Measurements from ENCODE around the gene YARS1. TPM values are rescaled to one million over a fixed set of nuclear protein-coding genes. Genes with fewer than 3 reads are reported as not detected.

YARS1 gene
- total RNA-seq, 1 experiment from 2014 or later, result 180 TPM

DNA sequence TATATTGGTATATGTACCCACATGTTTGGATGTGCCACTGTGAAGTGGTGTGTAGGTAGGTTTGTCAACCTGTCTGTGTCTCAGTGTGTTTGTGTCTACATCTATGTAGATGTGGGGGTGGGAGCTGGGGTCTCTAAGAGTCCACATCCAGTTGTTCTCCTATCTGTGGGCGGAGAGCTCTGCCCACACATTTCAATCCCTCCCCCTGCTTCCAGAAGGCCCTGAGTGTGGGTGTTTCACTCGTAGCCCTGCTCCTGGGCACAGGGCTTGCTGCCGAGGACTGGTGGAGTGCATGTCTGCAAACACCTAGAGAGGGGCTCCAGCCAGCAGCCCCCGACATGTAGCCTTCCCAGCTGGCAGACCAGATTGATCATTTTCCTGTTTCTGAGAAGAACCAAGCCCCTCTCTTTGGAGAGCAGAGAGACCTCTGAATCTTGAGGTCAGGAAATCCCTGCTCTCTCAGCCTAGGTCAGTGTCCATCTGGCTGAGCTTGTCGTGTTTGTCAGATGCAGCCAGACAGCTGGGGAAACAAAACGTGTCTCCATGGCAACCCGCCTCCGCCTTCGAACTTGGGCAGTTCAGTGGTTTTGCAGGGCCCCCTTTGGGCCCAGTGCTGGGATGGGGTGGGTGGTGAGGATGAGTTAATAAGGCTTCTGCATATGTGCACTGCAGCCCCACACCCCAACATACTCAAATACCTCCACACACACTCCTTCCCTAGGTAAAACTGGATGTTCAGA is 83.4 kb downstream of the YARS1 start:
- H3K4me3 ChIP-seq, result no peak overlapping the region
- no peaks in the 10 kb centered on the region for H3K9me2 ChIP-seq (ENCODE audit: insufficient read depth)
- no peaks in the 10 kb centered on the region for H3K9me3 ChIP-seq (ENCODE audit: insufficient read depth, low read depth)
- H3K79me2 ChIP-seq (ENCODE audit: low read depth), result no peaks in the 10 kb centered on the region
- H3K27me3 ChIP-seq (ENCODE audit: insufficient read depth, low read depth), result no peaks in the 10 kb centered on the region
- BruUV-seq (replicated peaks), result no TSS peak
- peaks cover 21% of the 10 kb centered on the region; the same call in 1 of the 2 replicates for H3F3A ChIP-seq (ENCODE audit: insufficient read depth, low read depth)
- no peaks in the 10 kb centered on the region for H4K20me1 ChIP-seq (ENCODE audit: insufficient read depth)
- no peak overlapping the region for H3K27ac ChIP-seq
- POLR2A ChIA-PET (ENCODE audit: unreplicated experiment), result no interaction called here
- DNase-seq, result no peak
- no peak overlapping the region for H2AFZ ChIP-seq
- intact Hi-C loops (cut with micrococcal nuclease; ENCODE audit: unreplicated experiment), result no loop called here
- CTCF ChIA-PET, result interaction anchor here (0.6 kb wide), 3 partner anchors 23 to 1663 kb away, joined by 4 to 8 read pairs (median 7); no protein-coding TSS in a partner anchor
- TF ChIP-seq, protein P1, sequence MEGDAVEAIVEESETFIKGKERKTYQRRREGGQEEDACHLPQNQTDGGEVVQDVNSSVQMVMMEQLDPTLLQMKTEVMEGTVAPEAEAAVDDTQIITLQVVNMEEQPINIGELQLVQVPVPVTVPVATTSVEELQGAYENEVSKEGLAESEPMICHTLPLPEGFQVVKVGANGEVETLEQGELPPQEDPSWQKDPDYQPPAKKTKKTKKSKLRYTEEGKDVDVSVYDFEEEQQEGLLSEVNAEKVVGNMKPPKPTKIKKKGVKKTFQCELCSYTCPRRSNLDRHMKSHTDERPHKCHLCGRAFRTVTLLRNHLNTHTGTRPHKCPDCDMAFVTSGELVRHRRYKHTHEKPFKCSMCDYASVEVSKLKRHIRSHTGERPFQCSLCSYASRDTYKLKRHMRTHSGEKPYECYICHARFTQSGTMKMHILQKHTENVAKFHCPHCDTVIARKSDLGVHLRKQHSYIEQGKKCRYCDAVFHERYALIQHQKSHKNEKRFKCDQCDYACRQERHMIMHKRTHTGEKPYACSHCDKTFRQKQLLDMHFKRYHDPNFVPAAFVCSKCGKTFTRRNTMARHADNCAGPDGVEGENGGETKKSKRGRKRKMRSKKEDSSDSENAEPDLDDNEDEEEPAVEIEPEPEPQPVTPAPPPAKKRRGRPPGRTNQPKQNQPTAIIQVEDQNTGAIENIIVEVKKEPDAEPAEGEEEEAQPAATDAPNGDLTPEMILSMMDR (conservative IDR thresholded peaks at IDR 0.05), result no peak
- no peak for TF ChIP-seq EZH2 (IDR thresholded peaks at IDR 0.05; ENCODE audit: low read depth)
- H3K4me2 ChIP-seq, result no peak overlapping the region
- H3K4me1 ChIP-seq (replicated peaks; ENCODE audit: insufficient read depth), result peaks cover 19% of the 10 kb centered on the region
- H3K36me3 ChIP-seq (ENCODE audit: low read depth), result no peaks in the 10 kb centered on the region

DNA sequence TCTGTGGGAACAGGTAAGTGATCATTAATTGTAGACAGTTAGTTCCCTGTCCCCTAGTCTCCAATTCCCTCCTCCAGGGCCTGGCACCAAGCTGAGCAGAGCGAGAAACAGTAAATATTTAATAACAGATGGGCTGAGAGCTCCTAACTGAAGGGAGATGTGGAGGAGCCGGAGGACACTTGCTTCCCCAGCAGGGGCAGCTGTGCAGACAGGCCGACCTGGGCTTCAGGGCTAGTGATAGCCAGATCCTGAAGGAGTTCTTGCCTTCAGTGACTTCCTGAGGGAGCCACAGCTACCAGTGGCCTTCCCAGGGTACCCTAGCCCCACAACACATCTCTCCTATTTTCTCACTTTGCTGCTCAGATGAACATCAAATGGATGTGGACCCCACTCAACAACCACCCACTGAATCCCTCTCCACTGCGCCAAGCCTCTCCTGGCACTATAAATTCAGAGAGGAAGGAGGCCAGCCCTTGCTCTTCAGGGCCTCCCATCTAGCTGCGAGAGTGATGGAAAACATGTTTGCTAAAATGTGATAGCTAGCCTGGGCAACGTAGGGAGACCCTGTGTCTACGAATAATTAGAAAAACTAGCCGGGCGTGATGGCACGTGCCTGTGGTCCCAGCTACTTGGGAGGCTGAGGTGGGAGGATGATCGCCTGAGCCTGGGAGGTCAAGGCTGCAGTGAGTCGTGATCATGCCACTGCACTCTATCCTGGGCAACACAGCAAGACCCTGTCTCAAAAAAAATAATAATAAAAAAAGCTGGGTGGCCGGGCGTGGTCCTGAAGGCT is 87.7 kb downstream of the YARS1 start:
- intact Hi-C loops (cut with micrococcal nuclease; ENCODE audit: unreplicated experiment), result no loop called here
- Histone ChIP-seq H3K36me3 (ENCODE audit: low read depth) (no peaks in the 10 kb centered on the region), H3K4me1 (replicated peaks; ENCODE audit: insufficient read depth) (peaks cover 19% of the 10 kb centered on the region), H3K4me3 (no peak overlapping the region), H3F3A (ENCODE audit: insufficient read depth, low read depth) (peaks cover 27% of the 10 kb centered on the region; the same call in 1 of the 2 replicates), H3K9me3 (ENCODE audit: insufficient read depth, low read depth) (no peaks in the 10 kb centered on the region), H3K79me2 (ENCODE audit: low read depth) (no peaks in the 10 kb centered on the region), H2AFZ (no peak overlapping the region), H3K27ac (no peak overlapping the region), H4K20me1 (ENCODE audit: insufficient read depth) (no peaks in the 10 kb centered on the region), H3K4me2 (no peak overlapping the region), H3K9me2 (ENCODE audit: insufficient read depth) (no peaks in the 10 kb centered on the region), H3K27me3 (ENCODE audit: insufficient read depth, low read depth) (no peaks in the 10 kb centered on the region)
- CTCF ChIA-PET, result interaction anchor here (0.6 to 0.9 kb wide), 2 partner anchors 17 to 209 kb away, joined by 4 to 7 read pairs; no protein-coding TSS in a partner anchor
- TF ChIP-seq, protein P1 (conservative IDR thresholded peaks at IDR 0.05), result no peak
- TF ChIP-seq EZH2 (IDR thresholded peaks at IDR 0.05; ENCODE audit: low read depth), result no peak
- no TSS peak for BruUV-seq (replicated peaks)
- DNase-seq, result no peak
- POLR2A ChIA-PET (ENCODE audit: unreplicated experiment), result interaction anchor here (0.5 to 1.4 kb wide), 5 partner anchors 13 to 795 kb away, joined by 3 to 7 read pairs (median 7); no protein-coding TSS in a partner anchor

DNA sequence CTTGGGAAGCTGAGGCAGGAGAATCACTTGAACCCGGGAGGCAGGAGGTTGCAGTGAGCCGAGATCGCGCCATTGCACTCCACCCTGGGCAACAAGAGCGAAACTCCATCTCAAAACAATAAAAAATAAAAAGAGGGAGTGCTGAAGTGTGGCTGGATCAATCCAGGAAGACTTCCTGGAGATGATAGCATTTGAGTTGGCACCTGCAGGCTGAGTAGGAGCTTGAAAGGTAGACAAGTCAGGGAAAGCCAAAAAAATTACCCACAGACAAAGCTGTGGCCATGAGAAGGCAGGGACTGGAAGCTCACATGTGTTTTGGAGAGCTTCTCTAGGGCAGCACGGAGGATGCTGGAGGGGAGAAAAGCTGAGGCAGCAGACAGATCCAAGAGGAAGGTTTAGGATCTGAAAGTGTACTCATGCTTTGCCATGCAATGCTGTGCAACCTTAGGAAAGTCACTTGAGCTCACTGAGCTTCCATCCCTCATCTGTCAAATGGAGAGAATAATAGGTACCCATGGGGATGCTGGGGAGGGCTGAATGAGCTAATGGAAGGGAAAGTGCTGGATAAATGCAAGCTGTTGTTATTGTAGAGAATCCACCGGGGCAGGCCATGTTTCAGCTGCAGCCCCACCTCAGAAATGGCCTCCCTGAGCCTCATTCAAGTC is 88.6 kb downstream of the YARS1 start:
- no TSS peak for BruUV-seq (replicated peaks)
- H3K27ac ChIP-seq, result no peak overlapping the region

More for the DNA sequence above, 88.6 kb downstream of the YARS1 start:
- intact Hi-C loops (cut with micrococcal nuclease; ENCODE audit: unreplicated experiment), result no loop called here
- H3K4me3 ChIP-seq, result no peak overlapping the region
- ChIA-PET CTCF (no interaction called here), POLR2A (ENCODE audit: unreplicated experiment) (interaction anchor here (0.5 to 0.7 kb wide), 3 partner anchors 12 to 794 kb away, joined by 3 to 9 read pairs (median 7); no protein-coding TSS in a partner anchor)
- H3K9me2 ChIP-seq (ENCODE audit: insufficient read depth), result no peaks in the 10 kb centered on the region
- no peaks in the 10 kb centered on the region for H3K9me3 ChIP-seq (ENCODE audit: insufficient read depth, low read depth)
- DNase-seq, result no peak
- H3K79me2 ChIP-seq (ENCODE audit: low read depth), result no peaks in the 10 kb centered on the region
- H3K36me3 ChIP-seq (ENCODE audit: low read depth), result no peaks in the 10 kb centered on the region
- H3K27me3 ChIP-seq (ENCODE audit: insufficient read depth, low read depth), result no peaks in the 10 kb centered on the region
- peaks cover 20% of the 10 kb centered on the region for H3K4me1 ChIP-seq (replicated peaks; ENCODE audit: insufficient read depth)
- H4K20me1 ChIP-seq (ENCODE audit: insufficient read depth), result no peaks in the 10 kb centered on the region
- TF ChIP-seq EZH2 (IDR thresholded peaks at IDR 0.05; ENCODE audit: low read depth), result no peak
- TF ChIP-seq, protein P1 (conservative IDR thresholded peaks at IDR 0.05), result no peak
- no peak overlapping the region for H3K4me2 ChIP-seq
- H2AFZ ChIP-seq, result no peak overlapping the region
- H3F3A ChIP-seq (ENCODE audit: insufficient read depth, low read depth), result peaks cover 27% of the 10 kb centered on the region; the same call in 1 of the 2 replicates

Data from PC-9 (cell line).